ENCODE measurements around the gene USP47.

- TF ChIP-seq EZH2phosphoT487 (IDR thresholded peaks at IDR 0.05; ENCODE audit: insufficient read depth, low read depth) (no peak), EZH2 (IDR thresholded peaks at IDR 0.05; ENCODE audit: insufficient read depth, poor library complexity, severe bottlenecking) (no peak)
Measured at GRCh38 chr11:11805228-11805627, 36.5 kb upstream of the USP47 start.

All from GM23248 (cell line).